ENCODE data around the gene TSN.
A peak's percentile ranks its signal among the peaks of the same experiment; 100 is the strongest.

TSN gene

GRCh38 chr2:121755237-121756111 lies at the start of gene TSN (continued):
- peak; percentile 39; the same call in 1 of the 2 replicates for TF ChIP-seq PRDM10 (tag by site-specific recombination; IDR thresholded peaks at IDR 0.05)
- no peak for TF ChIP-seq ZNF140 (tag by site-specific recombination; IDR thresholded peaks at IDR 0.05)
- peak; percentile 98 for TF ChIP-seq ZNF335 (tag by site-specific recombination; conservative IDR thresholded peaks at IDR 0.05)
- TF ChIP-seq ZNF23 (tag by site-specific recombination; IDR thresholded peaks at IDR 0.05; ENCODE audit: borderline replicate concordance), result no peak
- no peak for TF ChIP-seq TRIM28 (IDR thresholded peaks at IDR 0.05; ENCODE audit: borderline replicate concordance, low read length)
- TF ChIP-seq SP7 (tag by site-specific recombination; IDR thresholded peaks at IDR 0.05), result peak; percentile 80
- TF ChIP-seq GLI4 (tag by site-specific recombination; IDR thresholded peaks at IDR 0.05), result no peak
- 0 out of 2 replicates have a peak, but pooled peaks have one; percentile 36 for TF ChIP-seq ZNF2 (tag by site-specific recombination; IDR thresholded peaks at IDR 0.05)
- TF ChIP-seq ZNF514 (tag by site-specific recombination; IDR thresholded peaks at IDR 0.05), result no peak
- no peak for TF ChIP-seq ZNF214 (tag by site-specific recombination; IDR thresholded peaks at IDR 0.05; ENCODE audit: borderline replicate concordance)
- TF ChIP-seq KLF1 (tag by site-specific recombination; IDR thresholded peaks at IDR 0.05), result peak; percentile 65
- no peak for TF ChIP-seq ZNF776 (tag by site-specific recombination; IDR thresholded peaks at IDR 0.05; ENCODE audit: borderline replicate concordance)
- TF ChIP-seq ZNF555 (tag by site-specific recombination; conservative IDR thresholded peaks at IDR 0.05), result no peak
- TF ChIP-seq ZNF692 (tag by site-specific recombination; IDR thresholded peaks at IDR 0.05), result 0 out of 2 replicates have a peak, but pooled peaks have one; percentile 51
- no peak for TF ChIP-seq ZNF777 (tag by site-specific recombination; IDR thresholded peaks at IDR 0.05; ENCODE audit: borderline replicate concordance)
- 0 out of 2 replicates have a peak, but pooled peaks have one; percentile 17 for TF ChIP-seq ZNF561 (tag by site-specific recombination; IDR thresholded peaks at IDR 0.05; ENCODE audit: borderline replicate concordance)
- peak; percentile 96 for TF ChIP-seq ZFHX2 (tag by site-specific recombination; conservative IDR thresholded peaks at IDR 0.05)
- no peak for TF ChIP-seq ZNF239 (tag by site-specific recombination; IDR thresholded peaks at IDR 0.05)
- TF ChIP-seq GLIS1 (tag by site-specific recombination; IDR thresholded peaks at IDR 0.05), result no peak
- no peak for TF ChIP-seq ZNF174 (tag by site-specific recombination; IDR thresholded peaks at IDR 0.05)
- peak; percentile 54; the same call in 1 of the 2 replicates for TF ChIP-seq KLF10 (tag by site-specific recombination; IDR thresholded peaks at IDR 0.05)
- TF ChIP-seq KLF7 (tag by site-specific recombination; IDR thresholded peaks at IDR 0.05; ENCODE audit: borderline replicate concordance), result no peak
- TF ChIP-seq ZNF558 (tag by site-specific recombination; IDR thresholded peaks at IDR 0.05), result no peak
- TF ChIP-seq KLF17 (tag by site-specific recombination; IDR thresholded peaks at IDR 0.05), result peak; percentile 83
- no peak for TF ChIP-seq ZSCAN18 (tag by site-specific recombination; IDR thresholded peaks at IDR 0.05)
- no peak for TF ChIP-seq ZNF202 (tag by site-specific recombination; IDR thresholded peaks at IDR 0.05; ENCODE audit: borderline replicate concordance)
- TF ChIP-seq ZNF623 (tag by site-specific recombination; IDR thresholded peaks at IDR 0.05), result no peak
- TF ChIP-seq ZNF626 (tag by site-specific recombination; IDR thresholded peaks at IDR 0.05), result no peak
- peak; percentile 80 for TF ChIP-seq ZBTB26 (tag by site-specific recombination; optimal IDR thresholded peaks at IDR 0.05)
- TF ChIP-seq ZNF664 (tag by site-specific recombination; IDR thresholded peaks at IDR 0.05), result no peak
- no peak for TF ChIP-seq ZNF292 (tag by site-specific recombination; IDR thresholded peaks at IDR 0.05; ENCODE audit: borderline replicate concordance, low read depth)
- no peak for TF ChIP-seq ZNF302 (tag by site-specific recombination; IDR thresholded peaks at IDR 0.05; ENCODE audit: low read depth)

All from HEK293 (cell line).